Activated CD8-positive, alpha-beta memory T cell treated with anti-CD3 and anti-CD28 coated beads, Interleukin-2, amount 50 U/mL, for 24 hours (primary cell): Measurements from ENCODE around the gene KRT77.

Experiments
- DNase-seq: peaks from one replicate; pipeline ENCODE4 v3.0.0-alpha.2; 2020; ENCODE audit errors: extremely low read depth

Gene KRT77

DNA sequence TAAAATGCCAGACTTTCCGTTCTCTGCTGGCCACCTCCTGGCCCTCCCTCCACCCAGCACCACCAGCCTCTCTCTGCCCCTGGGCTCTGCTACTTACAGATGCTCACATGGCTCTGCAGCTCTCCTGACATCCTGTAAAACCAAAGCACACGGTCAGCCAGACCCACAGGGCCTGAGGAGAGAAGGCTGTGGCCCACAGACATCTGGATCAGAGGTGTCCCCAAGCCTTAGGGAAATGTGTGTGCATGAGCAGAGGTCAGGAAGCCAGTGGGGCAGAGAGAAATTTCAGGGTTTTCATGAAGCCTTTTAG lies 11.5 kb downstream of the KRT77 start:
- no peak for DNase-seq

GRCh38 chr12:52691076-52691840 lies 12.1 kb downstream of the KRT77 start:
- no peak for DNase-seq

DNA sequence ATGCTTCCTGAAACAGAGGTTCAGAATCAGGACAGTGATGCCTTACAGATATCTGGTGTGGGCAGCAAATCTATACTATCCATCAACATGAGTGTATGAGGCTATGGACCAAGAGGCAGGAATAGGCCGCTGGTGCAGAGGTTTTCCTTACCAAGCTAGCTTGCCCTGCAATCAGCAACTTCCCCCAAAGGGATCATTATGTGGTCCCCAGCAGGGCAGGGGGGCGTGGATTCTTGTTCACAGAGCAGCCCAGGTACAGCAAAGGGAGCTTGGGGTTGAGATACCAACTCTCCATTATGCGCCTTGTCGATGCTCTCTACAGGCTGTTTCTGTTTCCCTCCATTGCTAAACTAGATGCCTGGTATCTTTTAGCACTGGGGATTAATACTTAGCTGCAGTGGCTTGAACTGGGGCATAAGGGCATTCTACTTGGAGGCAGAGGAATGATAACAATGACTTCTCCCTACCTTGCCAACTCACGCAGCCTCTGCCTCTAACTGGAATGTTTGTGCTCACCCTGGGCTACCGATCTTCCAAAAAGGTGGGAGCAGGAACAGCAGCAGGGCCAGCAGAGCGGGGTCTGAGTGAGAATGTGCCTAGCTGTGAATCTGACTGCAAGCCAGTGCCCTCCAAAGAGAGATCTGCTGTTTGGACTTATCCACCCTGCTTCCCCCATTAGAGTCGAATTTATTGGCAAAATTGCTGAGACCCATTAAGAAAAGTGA lies 12.8 kb downstream of the KRT77 start:
- no peak for DNase-seq

DNA sequence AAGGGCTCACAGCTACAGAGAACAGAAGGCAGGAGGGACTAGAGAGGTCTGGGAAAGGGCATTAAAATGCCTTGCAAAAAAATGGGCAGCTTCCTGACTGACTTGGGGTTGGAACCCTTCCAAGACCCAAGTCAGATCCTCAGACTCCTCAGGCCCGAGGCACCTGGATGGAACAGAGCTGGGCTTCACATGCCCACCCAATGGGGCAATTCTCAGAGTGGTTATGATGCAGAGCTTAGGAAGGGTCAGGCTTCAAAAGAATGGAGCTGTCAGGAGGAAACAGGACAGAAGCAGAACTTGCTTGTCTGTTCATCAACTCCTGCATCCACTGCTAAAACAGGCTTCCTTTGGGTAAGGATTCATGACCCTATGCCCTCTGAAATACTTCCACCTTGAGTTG lies 13.4 kb downstream of the KRT77 start:
- DNase-seq: no peak

DNA sequence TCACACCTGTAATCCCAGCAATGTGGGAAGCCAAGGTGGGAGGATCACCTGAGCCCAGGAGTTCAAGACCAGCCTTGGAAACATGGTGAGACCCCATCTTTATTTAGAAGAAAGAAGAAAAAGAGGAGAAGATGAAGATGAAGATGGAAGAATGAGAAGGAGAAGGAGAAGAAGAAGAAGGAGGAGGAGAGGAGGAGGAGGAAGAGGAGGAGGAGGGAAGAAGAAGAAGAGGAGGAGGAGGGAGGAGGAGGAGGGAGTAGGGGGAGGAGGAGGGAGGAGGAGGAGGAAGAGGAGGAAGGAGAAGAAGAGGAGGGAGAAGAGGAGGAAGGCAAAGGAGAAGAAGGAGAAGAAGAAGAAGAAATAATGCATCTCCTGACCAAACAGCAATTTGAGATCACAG lies 14.1 kb downstream of the KRT77 start:
- no peak for DNase-seq

GRCh38 chr12:52688481-52688880 lies 14.8 kb downstream of the KRT77 start:
- DNase-seq: no peak

DNA sequence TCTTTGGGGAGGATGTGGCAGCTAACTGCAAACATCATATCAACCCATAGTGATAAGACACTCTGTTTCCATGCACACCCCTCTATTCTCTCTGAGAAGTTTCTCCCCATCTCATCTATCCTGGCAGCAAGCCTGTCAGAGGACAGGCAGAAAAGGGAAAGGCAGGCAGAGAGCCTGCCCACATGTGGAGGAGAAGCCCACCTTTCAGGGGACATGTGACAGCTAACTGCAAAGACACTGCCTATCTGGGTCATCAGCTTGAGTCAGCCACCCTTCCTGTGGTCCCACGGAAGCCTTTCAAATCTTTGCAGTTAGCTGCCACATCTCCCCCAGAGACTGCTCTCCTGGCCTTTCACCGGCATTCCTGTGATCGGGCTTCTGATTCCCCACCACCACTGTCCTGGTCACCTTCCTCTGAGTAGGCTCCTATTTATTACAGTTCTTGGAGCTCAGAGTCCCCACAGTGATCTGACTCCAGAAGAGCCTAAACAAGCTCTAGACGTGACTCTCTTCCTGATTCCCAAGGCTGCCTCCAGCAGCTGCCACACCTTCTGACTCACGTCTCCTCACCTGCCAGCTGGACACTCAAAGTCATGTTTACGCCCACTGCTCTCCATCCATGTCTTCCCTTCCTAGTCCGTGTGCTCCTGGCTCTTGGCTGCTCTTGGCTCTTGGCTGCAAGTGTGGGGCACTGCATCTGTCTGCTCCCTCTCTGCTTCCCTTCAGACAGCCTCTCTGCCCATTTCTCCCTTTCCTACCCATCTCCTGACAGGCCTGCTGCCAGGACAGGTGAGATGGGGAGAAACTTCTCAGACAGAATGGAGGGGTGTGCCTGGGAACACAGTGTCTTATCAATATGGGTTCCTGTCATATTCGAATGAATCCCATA lies 15.6 kb downstream of the KRT77 start:
- DNase-seq: no peak

- no peak for DNase-seq
Observed at GRCh38 chr12:52686756-52687487, 16.4 kb downstream of the KRT77 start.

GRCh38 chr12:52686063-52686462 lies 17.3 kb downstream of the KRT77 start:
- DNase-seq: no peak

DNA sequence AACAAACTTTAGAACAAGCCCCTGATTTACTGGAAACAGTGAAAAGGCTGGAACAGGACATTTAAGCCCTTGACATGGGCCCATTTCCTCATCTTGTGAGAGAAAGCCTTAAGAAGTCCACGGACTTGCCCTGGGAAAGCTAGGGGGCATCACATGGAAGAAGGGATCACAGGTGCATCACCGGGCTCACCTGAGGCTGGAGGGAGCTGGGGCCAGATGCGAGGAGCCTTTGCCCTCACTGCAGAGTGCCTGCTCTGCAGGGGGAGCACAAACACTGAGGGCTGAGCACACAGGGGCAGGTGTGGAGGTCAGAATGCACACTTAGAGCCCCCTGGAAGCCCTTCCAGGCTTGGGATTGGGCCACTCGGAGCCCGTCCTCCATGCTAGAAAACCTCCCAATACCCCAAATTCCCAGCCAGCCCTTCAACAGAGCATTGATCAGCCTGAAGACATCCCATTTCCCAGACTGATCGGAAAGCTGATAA lies 17.9 kb downstream of the KRT77 start:
- DNase-seq: no peak

- DNase-seq: no peak
Observed at GRCh38 chr12:52684431-52684830, 18.9 kb downstream of the KRT77 start.

DNA sequence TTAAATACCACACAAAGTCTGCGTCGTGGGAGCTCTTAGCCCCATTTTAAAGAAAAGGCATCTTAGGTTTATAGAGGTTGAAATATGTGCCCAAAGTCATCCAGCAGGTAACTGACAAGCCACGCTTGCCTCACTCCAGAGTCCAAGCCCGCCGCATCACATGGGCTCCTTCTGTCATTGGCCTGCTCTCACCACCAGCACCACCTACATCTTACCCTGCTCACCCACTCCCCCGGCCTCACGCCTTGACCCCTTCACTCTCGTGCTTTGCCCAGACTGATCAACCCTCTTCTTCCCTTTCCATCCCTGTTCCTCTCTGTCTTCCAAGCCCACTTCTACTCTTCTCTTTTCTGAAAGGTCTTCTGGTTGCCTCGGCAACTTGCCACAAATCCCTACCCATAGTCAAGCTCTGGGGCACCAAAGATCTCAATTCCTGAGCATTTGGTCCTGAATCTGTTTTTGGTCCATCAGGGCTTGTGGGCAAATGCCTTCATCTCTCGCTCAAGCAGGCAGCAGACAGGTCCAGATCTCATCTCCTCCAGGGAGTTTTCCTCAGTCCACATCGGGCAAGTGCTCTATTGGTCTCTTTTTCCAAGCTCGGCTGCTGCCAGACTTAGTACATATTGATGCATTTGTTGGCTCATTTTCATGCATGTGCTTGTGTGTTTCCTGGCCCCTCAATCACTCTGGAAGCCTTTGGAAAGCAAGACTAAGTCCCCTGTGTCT lies 19.6 kb downstream of the KRT77 start:
- no peak for DNase-seq

DNA sequence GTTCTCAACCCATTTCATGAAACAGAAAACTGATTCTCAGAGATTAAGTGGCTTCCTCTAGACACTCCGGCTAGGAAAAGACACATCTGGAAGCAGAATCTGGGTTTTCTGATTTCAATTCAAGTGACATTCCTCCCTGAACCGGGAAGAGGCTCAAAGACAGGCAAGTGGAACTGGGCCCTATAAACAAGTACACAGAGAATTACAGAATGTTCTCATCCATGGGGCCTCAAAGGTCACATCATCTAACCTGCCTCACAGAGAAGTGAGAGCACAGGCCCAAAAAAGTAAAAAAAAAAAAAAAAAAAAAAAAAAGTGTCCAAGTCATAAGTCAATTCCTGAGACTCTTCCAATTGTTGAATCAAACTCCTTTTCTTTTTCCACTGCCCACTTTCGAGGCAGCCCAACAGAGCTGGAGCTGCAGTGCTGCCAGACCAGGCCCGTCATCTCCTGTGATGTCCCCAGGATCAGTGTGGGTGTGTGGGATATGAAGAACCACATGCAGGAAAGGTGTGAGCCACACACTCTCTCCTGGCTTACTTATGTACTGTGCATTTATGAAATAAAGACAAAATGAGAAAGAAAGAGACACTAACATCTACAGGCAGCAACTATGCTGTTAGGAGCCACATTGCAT lies 20.3 kb downstream of the KRT77 start:
- no peak for DNase-seq

- no peak for DNase-seq
Observed at GRCh38 chr12:52682381-52682660, 21.0 kb downstream of the KRT77 start.

GRCh38 chr12:52681526-52682380 lies 21.6 kb downstream of the KRT77 start:
- peak; percentile 19 for DNase-seq

- no peak for DNase-seq
Observed at GRCh38 chr12:52680363-52680762, 23.0 kb downstream of the KRT77 start, which contains the start of gene KRT1. TSS of gene KRT1 (minus strand) at chr12:52680407. CDS start at chr12:52680348, 59 bp downstream.

DNA sequence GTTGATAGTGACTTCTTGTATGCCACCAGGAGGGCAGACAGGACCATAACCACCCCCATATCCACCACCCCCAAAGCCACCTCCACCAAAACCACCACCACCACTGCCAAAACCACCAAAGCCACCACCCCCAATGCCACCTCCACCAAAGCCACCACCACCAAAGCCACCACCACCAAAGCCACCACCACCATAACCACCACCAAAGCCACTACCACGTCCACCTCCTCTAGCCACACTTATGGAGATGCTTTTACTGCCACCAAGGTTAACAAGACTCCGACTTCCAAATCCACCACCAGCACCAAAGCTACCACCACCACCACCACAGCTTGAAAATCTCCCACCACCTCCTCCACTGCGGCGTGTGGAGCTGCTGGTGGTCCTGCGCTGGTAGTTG lies 23.4 kb downstream of the KRT77 start:
- DNase-seq: no peak

DNA sequence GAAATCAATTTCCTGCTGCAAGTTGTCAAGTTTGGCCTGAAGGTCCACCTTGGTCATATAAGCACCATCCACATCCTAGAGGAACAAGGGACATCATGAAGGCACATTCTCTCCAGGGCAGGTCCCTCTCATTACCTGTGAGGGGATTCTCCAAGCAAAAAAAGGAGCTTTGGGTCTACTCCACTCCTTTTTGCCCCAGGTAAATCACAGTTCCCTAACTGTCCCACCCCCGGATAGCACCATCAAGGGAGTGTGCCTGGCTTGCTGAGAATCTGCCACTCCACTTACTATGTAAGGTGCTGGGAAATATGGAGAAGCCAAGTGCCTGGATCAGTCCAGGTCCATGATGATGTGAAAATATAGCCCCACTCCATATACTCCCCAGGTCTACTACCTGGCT lies 25.7 kb downstream of the KRT77 start:
- DNase-seq: no peak

- DNase-seq: no peak
Observed at GRCh38 chr12:52677126-52677525, 26.2 kb downstream of the KRT77 start.

- no peak for DNase-seq
Observed at GRCh38 chr12:52676163-52676562, 27.2 kb downstream of the KRT77 start.
